Dendritic cell treated with granulocyte-macrophage colony-stimulating factor and Interleukin-4, amounts not matched to agents 40 ng/mL and 50 ng/mL, for 4 days (primary cell): Measurements from ENCODE around the gene GSTK1.
"Not testable (repeated sequence)": the region's sequence is repeated elsewhere in the genome, so short reads cannot be mapped to it uniquely, and the experiment has no call there.

Experiments
- H3K27ac Mint-ChIP-seq: one replicate; pipeline ENCODE4 v1.8.0; 2022; ENCODE audit warnings: mild to moderate bottlenecking, mixed read lengths
- H3K27me3 Mint-ChIP-seq: one replicate; pipeline ENCODE4 v1.8.0; 2022; ENCODE audit warnings: mild to moderate bottlenecking, mixed read lengths
- H3K36me3 Mint-ChIP-seq: one replicate; pipeline ENCODE4 v1.8.0; 2022; ENCODE audit warnings: low read depth, mixed read lengths
- H3K4me1 Mint-ChIP-seq: one replicate; pipeline ENCODE4 v1.8.0; 2022; ENCODE audit warnings: low read depth, mixed read lengths
- H3K4me3 Mint-ChIP-seq: one replicate; pipeline ENCODE4 v1.8.0; 2022; ENCODE audit warnings: mild to moderate bottlenecking, moderate library complexity, mixed read lengths
- H3K9me3 Mint-ChIP-seq: one replicate; pipeline ENCODE4 v1.8.0; 2022; ENCODE audit warnings: mixed read lengths
- intact Hi-C: fragments of 100-400 bp; cut with micrococcal nuclease; formaldehyde crosslinking; loops from one replicate; pipeline ENCODE4 v1.15.0; 2022

GSTK1 gene

DNA sequence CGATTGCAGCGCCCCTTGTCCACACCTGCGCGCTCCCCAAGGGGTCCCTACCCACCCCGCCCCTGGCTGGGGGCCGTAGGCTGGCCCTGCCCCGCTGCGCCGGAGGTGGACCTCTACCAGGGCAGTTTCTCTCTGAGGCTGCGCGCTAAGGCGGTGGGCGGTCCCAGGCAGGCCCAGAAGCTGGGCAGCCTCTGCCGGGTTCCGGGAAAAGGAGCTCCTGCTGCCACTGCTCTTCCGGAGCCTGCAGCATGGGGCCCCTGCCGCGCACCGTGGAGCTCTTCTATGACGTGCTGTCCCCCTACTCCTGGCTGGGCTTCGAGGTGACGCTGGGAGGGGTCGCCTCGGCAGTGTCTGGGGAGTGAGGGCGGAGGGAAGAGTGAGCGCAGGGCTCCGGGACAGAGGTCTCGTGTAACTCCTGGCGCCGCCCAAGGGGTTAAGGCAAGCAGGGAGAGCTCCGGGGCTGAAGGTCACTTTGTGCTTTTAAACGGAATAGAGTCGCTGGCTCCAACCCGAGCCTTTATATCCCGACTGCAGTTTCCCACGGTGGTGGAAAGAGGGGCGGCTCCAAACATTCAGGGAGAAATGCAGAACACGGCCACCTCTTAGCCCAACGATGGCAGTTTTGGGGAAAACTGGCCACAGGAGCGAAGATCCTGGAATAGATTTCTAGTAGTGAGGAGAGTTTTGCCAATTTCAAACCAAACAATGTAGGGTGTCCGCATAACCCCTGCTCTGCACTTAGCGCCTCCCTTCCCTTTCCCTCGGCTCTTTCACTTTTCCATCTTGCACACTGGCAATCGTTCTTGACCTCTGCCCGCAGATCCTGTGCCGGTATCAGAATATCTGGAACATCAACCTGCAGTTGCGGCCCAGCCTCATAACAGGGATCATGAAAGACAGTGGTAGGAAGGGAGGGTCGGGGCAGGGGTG, at the start of gene GSTK1:
GSTK1 (plus strand) TSS at position 176 of the 930 bp plus-strand sequence; CDS start at position 249, 73 bp downstream.
- Mint-ChIP-seq H3K36me3 (peaks cover 54% of the 10 kb centered on the region), H3K27ac (peak within 1 kb of the TSS; percentile 97), H3K4me3 (peak within 1 kb of the TSS; percentile 92), H3K27me3 (no peaks in the 10 kb centered on the region), H3K4me1 (peaks cover 36% of the 10 kb centered on the region), H3K9me3 (no peaks in the 10 kb centered on the region)
- intact Hi-C loops: loop anchor here (1.0 to 2.0 kb wide), 2 partner anchors 23 to 41 kb away; partner anchors contain the start of gene TAS2R40

DNA sequence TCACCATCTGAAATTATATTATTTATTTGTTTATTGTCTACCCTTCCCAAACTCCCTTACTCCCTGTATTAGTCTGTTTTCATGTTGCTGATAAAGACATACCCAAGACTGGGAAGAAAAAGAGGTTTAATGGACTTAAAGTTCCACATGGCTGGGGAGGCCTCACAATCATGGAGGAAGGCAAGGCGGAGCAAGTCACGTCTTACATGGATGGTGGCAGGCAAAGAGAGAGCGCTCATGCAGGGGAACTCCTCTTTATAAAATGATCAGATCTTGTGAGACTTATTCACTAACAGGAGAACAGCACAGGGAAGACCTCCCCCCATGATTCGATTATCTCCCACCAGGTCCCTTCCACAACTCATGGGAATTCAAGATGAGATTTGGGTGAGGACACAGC, 49.8 kb upstream of the GSTK1 start:
- peaks cover 13% of the 10 kb centered on the region for H3K9me3 Mint-ChIP-seq

DNA sequence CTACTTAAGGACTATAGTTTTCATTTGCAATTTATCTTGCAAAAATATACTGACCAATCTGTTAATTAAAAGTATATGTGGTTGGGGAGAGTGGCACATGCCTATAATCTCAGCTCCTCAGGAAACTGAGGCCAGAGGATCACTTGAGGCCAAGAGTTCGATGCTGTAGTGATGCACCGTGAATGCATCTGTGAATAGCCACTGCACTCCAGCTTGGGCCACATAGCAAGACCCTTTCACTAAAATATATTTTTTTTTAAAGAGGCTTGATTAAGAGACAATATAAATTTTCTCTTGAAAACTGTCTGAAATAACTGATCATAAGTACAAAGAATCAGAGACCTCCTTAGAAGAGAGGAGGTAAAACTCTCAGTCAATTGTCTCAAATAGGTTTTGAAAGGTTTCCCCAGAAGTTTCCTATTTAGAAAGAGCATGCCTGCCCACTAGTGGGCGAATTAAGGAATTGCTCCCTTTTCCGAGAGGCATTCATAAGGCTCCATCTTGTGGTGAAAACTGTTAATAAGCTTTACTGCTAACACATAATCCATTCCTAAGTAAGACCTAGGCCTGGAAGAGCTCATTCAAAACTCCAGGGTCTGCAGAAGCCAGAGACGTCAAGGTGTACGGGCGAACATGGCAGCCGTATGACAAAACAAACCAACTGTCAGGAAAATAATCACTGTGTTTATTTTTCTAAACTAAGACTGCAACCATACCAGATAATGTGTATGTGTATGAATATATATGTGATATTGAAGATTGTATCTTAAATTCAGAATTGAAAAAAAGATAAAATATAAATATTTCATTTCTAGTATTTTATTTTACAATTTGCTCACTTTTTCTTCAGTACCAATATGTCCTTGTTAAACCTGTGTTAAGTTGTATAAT, 48.2 kb upstream of the GSTK1 start:
- H3K36me3 Mint-ChIP-seq: no peaks in the 10 kb centered on the region
- peaks cover 17% of the 10 kb centered on the region for H3K4me1 Mint-ChIP-seq
- no peak overlapping the region for H3K27ac Mint-ChIP-seq
- intact Hi-C loops: loop anchor here (1.0 to 10.0 kb wide), 3 partner anchors 207 to 360 kb away; partner anchors contain the start of genes EPHB6 and TRPV6
- no peaks in the 10 kb centered on the region for H3K27me3 Mint-ChIP-seq
- peaks cover 13% of the 10 kb centered on the region for H3K9me3 Mint-ChIP-seq
- H3K4me3 Mint-ChIP-seq: no peak overlapping the region

More for the DNA sequence above, 49.8 kb upstream of the GSTK1 start:
- intact Hi-C loops: loop anchor here (10.0 kb wide), 2 partner anchors 329 to 359 kb away; partner anchors contain the start of genes EPHB6 and TRPV6
- H3K27me3 Mint-ChIP-seq, H3K27ac Mint-ChIP-seq, H3K4me3 Mint-ChIP-seq, H3K36me3 Mint-ChIP-seq: not testable (repeated sequence)
- peaks cover 27% of the 10 kb centered on the region for H3K4me1 Mint-ChIP-seq

DNA sequence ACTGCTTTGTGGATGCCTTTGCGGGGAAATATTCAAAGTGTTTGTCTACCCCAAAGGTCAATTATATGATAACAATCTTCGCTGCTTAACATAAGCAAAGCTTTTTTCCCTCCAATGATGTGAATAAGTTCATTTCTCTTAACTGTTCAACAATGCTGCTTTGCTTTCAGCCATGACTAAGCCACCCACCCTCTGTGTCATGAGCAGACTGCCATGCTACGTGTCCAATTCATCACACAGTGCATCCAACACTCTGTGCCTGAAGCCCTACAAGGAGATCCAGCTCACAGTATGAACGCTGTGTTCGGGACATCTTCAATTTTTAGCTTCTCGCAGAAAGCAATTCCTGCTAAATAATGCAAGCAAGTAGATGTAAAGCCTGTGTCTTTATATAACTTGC, 47.1 kb upstream of the GSTK1 start:
- no peaks in the 10 kb centered on the region for H3K27me3 Mint-ChIP-seq
- peaks cover 12% of the 10 kb centered on the region for H3K9me3 Mint-ChIP-seq
- H3K4me1 Mint-ChIP-seq: peaks cover 17% of the 10 kb centered on the region
- H3K36me3 Mint-ChIP-seq: no peaks in the 10 kb centered on the region
- H3K27ac Mint-ChIP-seq: peak overlapping the region; percentile 57
- no peak overlapping the region for H3K4me3 Mint-ChIP-seq
- intact Hi-C loops: loop anchor here (10.0 kb wide), 2 partner anchors 331 to 361 kb away; partner anchors contain the start of genes EPHB6 and TRPV6

DNA sequence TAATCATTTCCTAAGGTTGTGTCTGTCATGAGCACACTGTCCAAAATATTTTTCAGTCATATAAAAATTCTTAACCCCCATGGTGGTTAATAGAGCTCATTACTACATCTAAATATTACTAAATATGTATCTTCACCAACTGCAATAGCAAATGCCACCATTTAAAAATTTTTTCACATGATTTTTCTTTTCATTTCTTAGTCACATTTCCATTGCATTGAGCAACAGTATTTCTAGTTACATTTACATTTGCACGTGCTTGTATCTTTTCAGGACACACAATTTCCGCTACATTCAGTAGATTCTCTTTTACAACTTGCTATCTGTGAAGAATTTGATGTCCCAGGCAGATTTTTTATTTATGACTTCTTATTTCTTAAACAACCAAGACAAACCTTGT, 46.6 kb upstream of the GSTK1 start:
- intact Hi-C loops: loop anchor here (10.0 kb wide), 2 partner anchors 332 to 362 kb away; partner anchors contain the start of genes EPHB6 and TRPV6
- Mint-ChIP-seq H3K27me3 (no peaks in the 10 kb centered on the region), H3K4me3 (no peak overlapping the region), H3K9me3 (peaks cover 7% of the 10 kb centered on the region), H3K36me3 (no peaks in the 10 kb centered on the region), H3K4me1 (peaks cover 22% of the 10 kb centered on the region), H3K27ac (no peak overlapping the region)

DNA sequence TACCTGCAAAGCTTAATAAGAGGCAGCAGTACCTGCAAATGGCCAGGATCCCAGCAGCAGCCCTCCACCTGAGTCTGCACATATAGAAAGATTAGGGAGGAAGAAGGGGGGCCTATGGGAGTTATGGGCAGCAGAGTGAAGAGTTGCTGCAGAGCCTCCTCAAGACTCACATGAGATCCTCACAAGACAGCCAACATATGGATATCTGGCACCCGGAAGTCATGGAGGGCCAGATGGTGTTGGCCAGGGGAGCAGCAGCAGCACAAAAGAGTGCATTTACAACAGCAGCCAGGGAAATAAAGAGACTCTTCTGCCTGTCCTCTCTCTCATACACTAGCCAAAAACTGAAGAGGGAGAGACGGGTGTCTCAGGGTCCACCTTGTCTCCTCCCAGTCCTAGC, 45.4 kb upstream of the GSTK1 start:
- Mint-ChIP-seq H3K36me3 (no peaks in the 10 kb centered on the region), H3K27ac (no peak overlapping the region), H3K4me3 (no peak overlapping the region), H3K27me3 (no peaks in the 10 kb centered on the region), H3K9me3 (no peaks in the 10 kb centered on the region), H3K4me1 (peaks cover 33% of the 10 kb centered on the region)
- intact Hi-C loops: loop anchor here (10.0 kb wide), 2 partner anchors 333 to 363 kb away; partner anchors contain the start of genes EPHB6 and TRPV6

DNA sequence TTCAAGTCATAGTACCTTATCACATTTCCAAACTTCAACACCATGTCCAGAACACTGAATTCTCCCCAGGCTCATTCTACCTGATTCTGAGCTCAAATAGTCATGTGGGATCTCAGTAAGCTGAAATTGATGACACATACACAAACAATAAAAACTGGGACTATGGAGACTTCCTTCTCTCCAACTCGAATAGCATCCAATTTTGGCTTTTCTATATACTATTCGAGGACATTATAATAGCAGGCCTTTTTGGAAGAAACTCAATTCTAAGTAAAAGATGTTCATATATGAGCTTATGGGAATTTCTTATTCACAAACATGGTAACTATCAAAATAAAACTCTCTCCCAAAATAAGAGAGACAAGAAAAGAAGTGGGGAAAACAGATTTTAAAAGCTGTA, 42.0 kb upstream of the GSTK1 start:
- peaks cover 45% of the 10 kb centered on the region for H3K4me1 Mint-ChIP-seq
- H3K4me3 Mint-ChIP-seq: no peak overlapping the region
- no peaks in the 10 kb centered on the region for H3K36me3 Mint-ChIP-seq
- no peaks in the 10 kb centered on the region for H3K9me3 Mint-ChIP-seq
- no peaks in the 10 kb centered on the region for H3K27me3 Mint-ChIP-seq
- intact Hi-C loops: no loop called here
- H3K27ac Mint-ChIP-seq: peak overlapping the region; percentile 85

DNA sequence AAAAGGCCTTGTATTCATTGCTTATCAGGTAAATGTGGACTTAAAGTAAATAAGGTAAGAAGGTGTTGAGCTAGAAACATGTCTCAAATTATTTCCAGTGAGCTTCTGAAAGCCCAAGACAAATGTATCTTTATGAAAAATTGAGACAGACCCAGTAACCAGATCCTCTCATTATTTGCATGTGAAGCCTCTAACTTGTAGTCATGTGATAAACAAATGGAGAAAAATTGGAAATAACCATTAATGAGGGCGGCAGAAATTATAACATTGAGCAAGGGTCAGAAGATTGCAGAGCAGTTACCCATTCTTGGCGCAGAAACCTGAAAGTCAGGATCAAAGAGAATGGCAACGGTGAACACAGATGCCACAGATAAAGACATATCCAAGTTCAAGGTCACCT, 41.5 kb upstream of the GSTK1 start, which contains the start of gene TAS2R40:
TAS2R40 (plus strand) TSS at position 301 of the 400 bp plus-strand sequence; CDS start at position 343, 42 bp downstream.
- H3K27ac Mint-ChIP-seq: peak within 1 kb of the TSS; percentile 85
- H3K9me3 Mint-ChIP-seq: no peaks in the 10 kb centered on the region
- H3K36me3 Mint-ChIP-seq: no peaks in the 10 kb centered on the region
- peaks cover 47% of the 10 kb centered on the region for H3K4me1 Mint-ChIP-seq
- H3K27me3 Mint-ChIP-seq: no peaks in the 10 kb centered on the region
- H3K4me3 Mint-ChIP-seq: peak within 1 kb of the TSS; percentile 27
- intact Hi-C loops: loop anchor here (1.0 kb wide), 1 partner anchor 42 kb away; the partner anchor contains the start of gene GSTK1

DNA sequence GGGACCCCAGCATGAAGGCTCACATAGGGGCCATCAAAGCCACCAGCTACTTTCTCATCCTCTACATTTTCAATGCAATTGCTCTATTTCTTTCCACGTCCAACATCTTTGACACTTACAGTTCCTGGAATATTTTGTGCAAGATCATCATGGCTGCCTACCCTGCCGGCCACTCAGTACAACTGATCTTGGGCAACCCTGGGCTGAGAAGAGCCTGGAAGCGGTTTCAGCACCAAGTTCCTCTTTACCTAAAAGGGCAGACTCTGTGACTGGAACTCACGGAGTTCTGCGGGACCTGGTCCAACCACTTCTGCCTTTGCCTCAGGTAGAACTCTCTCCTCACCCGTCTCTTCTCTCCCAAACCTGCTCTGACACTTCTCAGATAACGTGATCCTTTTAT, 40.5 kb upstream of the GSTK1 start:
- no peaks in the 10 kb centered on the region for H3K36me3 Mint-ChIP-seq
- peak overlapping the region; percentile 85 for H3K27ac Mint-ChIP-seq
- peaks cover 45% of the 10 kb centered on the region for H3K4me1 Mint-ChIP-seq
- H3K4me3 Mint-ChIP-seq: peak overlapping the region; percentile 27
- no peaks in the 10 kb centered on the region for H3K27me3 Mint-ChIP-seq
- no peaks in the 10 kb centered on the region for H3K9me3 Mint-ChIP-seq
- intact Hi-C loops: loop anchor here (1.0 kb wide), 1 partner anchor 41 kb away; the partner anchor contains the start of gene GSTK1

DNA sequence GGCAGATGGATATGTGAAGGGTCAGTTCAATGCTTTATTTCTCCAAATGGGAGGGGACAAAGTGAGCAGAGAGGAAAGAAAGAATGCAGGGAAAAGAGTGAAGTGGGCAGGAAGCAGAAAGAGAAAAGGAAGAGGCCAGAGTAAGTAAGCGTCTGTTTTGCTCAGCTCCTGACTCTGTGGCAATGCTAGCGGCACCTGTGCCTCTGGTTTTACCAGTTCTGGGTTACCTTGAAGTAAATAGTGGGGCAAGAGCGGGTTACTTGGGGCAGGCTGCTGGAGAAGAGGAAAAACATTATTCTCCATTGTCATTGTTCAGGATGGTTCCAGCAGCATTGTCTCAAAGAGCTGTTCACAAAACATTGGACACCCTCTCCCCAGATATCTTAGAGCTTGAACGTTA, 39.5 kb upstream of the GSTK1 start:
- intact Hi-C loops: no loop called here
- H3K4me3 Mint-ChIP-seq: no peak overlapping the region
- H3K36me3 Mint-ChIP-seq: no peaks in the 10 kb centered on the region
- no peaks in the 10 kb centered on the region for H3K27me3 Mint-ChIP-seq
- H3K4me1 Mint-ChIP-seq: peaks cover 49% of the 10 kb centered on the region
- no peaks in the 10 kb centered on the region for H3K9me3 Mint-ChIP-seq
- H3K27ac Mint-ChIP-seq: peak overlapping the region; percentile 85

DNA sequence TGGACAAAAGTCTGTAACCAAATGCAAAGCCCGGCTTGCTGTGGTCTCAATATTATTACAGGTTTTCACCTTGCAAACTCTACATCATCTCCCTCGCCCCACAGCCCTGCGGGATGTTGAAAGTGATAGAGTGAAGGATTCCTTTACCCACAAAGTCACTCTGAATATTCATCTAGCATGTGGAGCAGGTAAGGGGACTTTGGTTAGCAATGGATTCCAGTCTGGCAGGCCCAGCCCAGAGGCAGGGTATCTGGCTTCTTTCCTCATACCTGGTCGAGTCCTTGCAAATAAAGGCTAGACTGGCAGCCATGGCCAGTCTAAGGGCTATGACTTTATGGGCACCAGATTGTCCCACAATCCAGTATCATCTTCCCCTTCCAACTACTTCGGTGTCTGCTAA, 38.2 kb upstream of the GSTK1 start:
- no peak overlapping the region for H3K4me3 Mint-ChIP-seq
- intact Hi-C loops: no loop called here
- peaks cover 43% of the 10 kb centered on the region for H3K4me1 Mint-ChIP-seq
- H3K27ac Mint-ChIP-seq: no peak overlapping the region
- no peaks in the 10 kb centered on the region for H3K36me3 Mint-ChIP-seq
- no peaks in the 10 kb centered on the region for H3K9me3 Mint-ChIP-seq
- no peaks in the 10 kb centered on the region for H3K27me3 Mint-ChIP-seq

DNA sequence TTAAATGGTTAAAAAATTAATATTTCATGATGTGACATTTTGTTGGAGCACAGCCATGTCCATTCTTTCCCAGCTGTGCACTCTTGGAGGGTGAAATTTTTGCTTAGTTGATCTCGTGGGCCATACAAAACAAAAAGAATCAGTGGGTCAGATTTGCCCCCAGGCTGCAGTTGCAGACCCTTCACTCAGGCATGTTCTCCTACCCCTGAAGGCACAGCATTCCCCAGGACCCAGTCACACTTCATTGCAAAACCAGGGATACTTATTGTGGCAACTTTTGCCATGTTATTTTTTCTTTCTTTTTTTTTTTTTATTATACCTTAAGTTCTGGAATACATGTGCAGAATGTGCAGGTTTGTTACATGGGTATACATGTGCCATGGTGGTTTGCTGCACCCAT, 35.4 kb upstream of the GSTK1 start:
- Mint-ChIP-seq H3K27ac (no peak overlapping the region), H3K4me3 (no peak overlapping the region), H3K27me3 (no peaks in the 10 kb centered on the region), H3K36me3 (no peaks in the 10 kb centered on the region), H3K4me1 (peaks cover 27% of the 10 kb centered on the region), H3K9me3 (no peaks in the 10 kb centered on the region)
- intact Hi-C loops: no loop called here

DNA sequence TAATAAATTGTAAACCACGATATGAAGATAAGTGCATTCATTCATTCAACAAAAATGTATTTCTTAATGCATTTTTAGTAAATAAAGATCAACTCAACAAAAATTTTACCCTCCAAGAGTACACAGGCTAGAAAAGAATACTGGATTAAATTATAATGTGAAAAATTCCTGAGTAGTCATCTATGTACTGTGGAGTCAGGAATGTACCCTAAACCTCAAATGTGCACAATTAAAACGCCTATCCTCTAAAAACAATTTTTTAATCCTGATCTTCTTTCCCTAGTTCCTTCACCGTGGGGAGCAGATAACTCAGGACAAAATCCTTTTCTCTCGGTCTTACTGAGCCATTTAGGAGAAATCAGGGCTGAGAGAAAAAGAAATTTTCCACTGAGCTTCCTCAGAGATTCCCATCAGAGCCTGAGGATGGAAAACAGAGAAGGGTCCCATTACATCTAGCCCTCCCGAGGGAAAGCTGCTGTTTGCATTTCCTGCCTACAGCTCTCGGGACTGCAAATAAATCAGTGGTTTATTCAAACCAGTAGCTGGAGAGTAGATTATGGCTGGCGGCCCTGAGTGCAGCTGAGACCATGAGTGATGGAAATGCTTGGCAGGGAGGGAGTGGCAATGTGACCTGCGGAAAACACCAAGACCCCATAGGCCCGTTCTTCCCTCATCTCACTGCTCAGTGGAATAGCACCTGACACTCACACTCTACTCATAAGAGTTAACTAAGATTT, 34.0 kb upstream of the GSTK1 start:
- no peaks in the 10 kb centered on the region for H3K27me3 Mint-ChIP-seq
- H3K9me3 Mint-ChIP-seq: no peaks in the 10 kb centered on the region
- no peaks in the 10 kb centered on the region for H3K36me3 Mint-ChIP-seq
- H3K27ac Mint-ChIP-seq: no peak overlapping the region
- H3K4me3 Mint-ChIP-seq: no peak overlapping the region
- intact Hi-C loops: no loop called here
- peaks cover 17% of the 10 kb centered on the region for H3K4me1 Mint-ChIP-seq
